ENCODE measurements around the gene CAMK2B. TPM values are rescaled to one million over a fixed set of nuclear protein-coding genes. Genes with fewer than 3 reads are reported as not detected.
A peak's percentile ranks its signal among the peaks of the same experiment; 100 is the strongest.

CAMK2B gene
- total RNA-seq, 1 donor from 2014 or later = not detected

GRCh38 chr7:44292876-44293560 is 32.4 kb downstream of the CAMK2B start:
- H3K27me3 ChIP-seq (ENCODE audit: control insufficient read depth, insufficient read depth, low read length) = peaks cover 5% of the 10 kb centered on the region
- TF ChIP-seq CTCF (IDR thresholded peaks at IDR 0.05; ENCODE audit: insufficient read depth, low read length, severe bottlenecking) = no peak
- no peak overlapping the region for H3K4me3 ChIP-seq (ENCODE audit: low read depth, low read length)
- no peaks in the 10 kb centered on the region for H3K36me3 ChIP-seq (ENCODE audit: control insufficient read depth, insufficient read depth, low read length)
- FAIRE-seq = no peak
- DNase-seq (ENCODE audit: low read depth) = no peak

GRCh38 chr7:44292420-44292817 is 33.0 kb downstream of the CAMK2B start:
- FAIRE-seq (peak; percentile 81), DNase-seq (ENCODE audit: low read depth) (no peak)
- no peaks in the 10 kb centered on the region for H3K36me3 ChIP-seq (ENCODE audit: control insufficient read depth, insufficient read depth, low read length)

GRCh38 chr7:44291733-44292419 is 33.5 kb downstream of the CAMK2B start:
- Histone ChIP-seq H3K4me3 (ENCODE audit: low read depth, low read length) (no peak overlapping the region), H3K27me3 (ENCODE audit: control insufficient read depth, insufficient read depth, low read length) (peaks cover 5% of the 10 kb centered on the region), H3K36me3 (ENCODE audit: control insufficient read depth, insufficient read depth, low read length) (no peaks in the 10 kb centered on the region)
- FAIRE-seq (peak; percentile 88), DNase-seq (ENCODE audit: low read depth) (no peak)
- TF ChIP-seq CTCF (IDR thresholded peaks at IDR 0.05; ENCODE audit: insufficient read depth, low read length, severe bottlenecking) = no peak

More at GRCh38 chr7:44292420-44292817, 33.0 kb downstream of the CAMK2B start:
- Histone ChIP-seq H3K4me3 (ENCODE audit: low read depth, low read length) (no peak overlapping the region), H3K27me3 (ENCODE audit: control insufficient read depth, insufficient read depth, low read length) (peaks cover 5% of the 10 kb centered on the region)
- TF ChIP-seq CTCF (IDR thresholded peaks at IDR 0.05; ENCODE audit: insufficient read depth, low read length, severe bottlenecking) = no peak

GRCh38 chr7:44291066-44291732 is 34.2 kb downstream of the CAMK2B start:
- FAIRE-seq = no peak
- H3K4me3 ChIP-seq (ENCODE audit: low read depth, low read length) = no peak overlapping the region
- no peak for DNase-seq (ENCODE audit: low read depth)
- no peaks in the 10 kb centered on the region for H3K36me3 ChIP-seq (ENCODE audit: control insufficient read depth, insufficient read depth, low read length)
- H3K27me3 ChIP-seq (ENCODE audit: control insufficient read depth, insufficient read depth, low read length) = peaks cover 5% of the 10 kb centered on the region
- TF ChIP-seq CTCF (IDR thresholded peaks at IDR 0.05; ENCODE audit: insufficient read depth, low read length, severe bottlenecking) = no peak

DNA sequence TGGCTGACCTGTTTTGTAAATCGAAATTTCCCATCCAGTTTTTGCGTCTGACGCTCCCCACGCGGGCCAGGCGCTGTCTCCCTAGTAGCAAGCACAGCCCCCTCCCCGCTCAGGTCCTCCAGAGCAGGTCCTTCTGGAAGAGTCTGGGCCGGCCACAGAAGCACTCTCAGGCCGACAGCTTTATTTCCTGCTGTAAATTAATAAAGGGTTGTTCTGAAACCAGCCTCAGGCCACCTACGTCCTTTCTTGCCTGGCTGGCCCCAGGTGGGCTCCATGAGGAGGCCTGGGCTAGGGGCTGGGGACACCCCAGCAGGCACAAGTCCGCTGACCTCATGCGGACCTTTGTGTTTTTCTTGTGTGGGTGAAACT is 35.2 kb downstream of the CAMK2B start:
- TF ChIP-seq CTCF (IDR thresholded peaks at IDR 0.05; ENCODE audit: insufficient read depth, low read length, severe bottlenecking) = no peak
- DNase-seq (ENCODE audit: low read depth) (no peak), FAIRE-seq (no peak)
- H3K36me3 ChIP-seq (ENCODE audit: control insufficient read depth, insufficient read depth, low read length) = no peaks in the 10 kb centered on the region
- H3K27me3 ChIP-seq (ENCODE audit: control insufficient read depth, insufficient read depth, low read length) = peaks cover 5% of the 10 kb centered on the region
- H3K4me3 ChIP-seq (ENCODE audit: low read depth, low read length) = no peak overlapping the region
